Gastrocnemius medialis (tissue), 4 donors: Measurements from ENCODE around the gene KCNIP1.

Experiments
- CTCF ChIP-seq, 5 experiments: fragments of 450-650 bp in 3 of 5; fragments of 200-600 bp in 2 of 5; sonication (generic) in 2 of 5; IDR thresholded peaks in 4 of 5; conservative IDR thresholded peaks in 1 of 5; 1 replicate in 4 of 5; 2 replicates in 1 of 5; pipeline ENCODE4 v1.5.1; 2016 to 2019; ENCODE audit warnings: antibody characterized with exemption in 5 of 5, mild to moderate bottlenecking in 3 of 5, moderate library complexity in 3 of 5
- POLR2A ChIP-seq, 2 donors: fragments of 450-650 bp; IDR thresholded peaks; one replicate each; pipeline ENCODE4 v1.6.1; 2017; ENCODE audit warnings: antibody characterized with exemption in 2 of 2, mild to moderate bottlenecking in 2 of 2, moderate library complexity in 2 of 2

- TF ChIP-seq CTCF (IDR thresholded peaks at IDR 0.05 in 4 of 5, conservative IDR thresholded peaks at IDR 0.05 in 1 of 5) (no peak), POLR2A (IDR thresholded peaks at IDR 0.05) (no peak)
Measured at GRCh38 chr5:170612256-170612678, 108.4 kb downstream of the KCNIP1 start.
